ENCODE data around the gene HDDC3. TPM values are rescaled to one million over a fixed set of nuclear protein-coding genes. Genes with fewer than 3 reads are reported as not detected.

HDDC3 gene
- total RNA-seq, 1 experiment from 2014 or later = 13.2 TPM

DNA sequence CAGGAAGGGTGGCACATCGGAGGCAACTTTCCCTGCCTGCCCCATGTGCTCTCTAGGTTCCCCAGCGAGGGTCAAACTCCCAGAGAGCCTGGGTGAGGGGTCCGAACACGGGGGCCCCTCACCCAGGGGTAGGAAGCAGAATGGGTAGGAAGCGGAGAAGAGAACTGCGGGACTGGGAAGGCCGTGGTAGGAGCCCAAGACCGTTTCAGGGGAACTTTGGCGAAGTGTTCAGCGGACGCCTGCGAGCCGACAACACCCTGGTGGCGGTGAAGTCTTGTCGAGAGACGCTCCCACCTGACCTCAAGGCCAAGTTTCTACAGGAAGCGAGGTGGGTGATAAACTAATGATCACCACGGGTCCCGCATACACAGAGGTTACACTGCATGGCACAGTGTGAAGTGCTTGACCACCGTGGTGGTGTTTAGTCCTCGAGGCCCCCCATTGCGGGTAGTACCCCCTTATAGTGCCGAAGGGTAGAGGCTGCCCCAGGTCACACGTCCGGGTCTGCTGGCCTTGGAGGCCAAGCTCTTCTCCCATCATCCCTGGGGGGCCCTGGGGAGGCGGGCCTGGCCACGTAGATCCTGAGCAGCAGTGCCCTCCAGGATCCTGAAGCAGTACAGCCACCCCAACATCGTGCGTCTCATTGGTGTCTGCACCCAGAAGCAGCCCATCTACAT lies 39.7 kb downstream of the HDDC3 start:
- no peak for DNase-seq (ENCODE audit: low read depth)

DNA sequence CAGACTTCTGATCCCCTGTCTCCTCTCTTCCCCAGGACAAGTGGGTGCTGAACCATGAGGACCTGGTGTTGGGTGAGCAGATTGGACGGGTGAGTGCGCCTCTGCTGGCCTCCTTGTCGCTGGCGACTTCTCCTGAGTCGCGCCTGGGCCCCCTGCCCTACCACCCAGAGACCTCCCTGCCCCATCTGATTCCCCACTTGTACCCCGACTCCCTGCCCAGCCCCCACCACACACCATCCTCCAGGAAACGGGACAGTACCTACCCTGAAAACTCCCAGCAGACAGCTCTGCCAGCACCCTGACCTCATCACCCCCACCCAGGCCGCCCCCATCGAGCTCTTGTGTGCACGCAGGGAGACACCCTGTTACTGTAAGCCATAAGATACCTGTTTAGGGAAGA lies 40.3 kb downstream of the HDDC3 start:
- DNase-seq (ENCODE audit: low read depth) = no peak

DNA sequence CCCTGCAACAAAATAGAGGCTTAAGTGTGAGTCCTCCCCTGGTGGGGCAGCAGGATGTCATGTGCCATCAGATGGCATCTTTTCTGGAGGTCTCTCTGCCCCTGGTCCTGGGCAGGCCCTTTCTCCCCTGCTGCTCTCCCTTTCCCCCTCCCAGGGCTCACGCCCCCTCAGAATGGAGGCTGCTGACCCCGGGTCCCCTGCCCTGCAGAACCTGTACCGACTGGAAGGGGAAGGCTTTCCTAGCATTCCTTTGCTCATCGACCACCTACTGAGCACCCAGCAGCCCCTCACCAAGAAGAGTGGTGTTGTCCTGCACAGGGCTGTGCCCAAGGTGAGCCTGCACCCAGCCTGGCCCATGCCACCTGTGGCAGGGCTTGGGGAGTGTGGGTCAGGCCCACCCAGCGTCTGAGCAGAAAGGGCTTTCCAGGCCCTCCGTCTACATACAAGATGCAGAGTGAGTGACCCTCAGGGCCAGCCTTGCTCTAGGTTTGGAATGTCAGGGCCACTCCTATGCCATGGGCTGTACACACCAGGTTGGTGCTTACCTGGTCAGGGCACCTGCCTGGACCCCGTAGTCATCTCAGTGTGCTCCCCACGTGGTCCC lies 40.9 kb downstream of the HDDC3 start:
- DNase-seq (ENCODE audit: low read depth) = no peak

DNA sequence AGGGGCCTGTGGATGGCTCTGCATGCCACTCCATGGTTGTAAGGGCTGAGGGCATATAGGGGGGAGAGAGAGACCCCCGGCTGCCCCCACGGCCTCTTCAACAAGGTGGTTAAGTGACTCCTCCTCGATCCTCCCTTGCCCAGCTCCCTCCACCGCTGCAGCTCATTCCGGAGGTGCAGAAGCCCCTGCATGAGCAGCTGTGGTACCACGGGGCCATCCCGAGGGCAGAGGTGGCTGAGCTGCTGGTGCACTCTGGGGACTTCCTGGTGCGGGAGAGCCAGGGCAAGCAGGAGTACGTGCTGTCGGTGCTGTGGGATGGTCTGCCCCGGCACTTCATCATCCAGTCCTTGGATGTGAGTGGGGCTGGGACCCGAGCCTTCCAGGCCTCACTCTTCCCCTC lies 41.5 kb downstream of the HDDC3 start:
- DNase-seq (ENCODE audit: low read depth) = no peak

DNA sequence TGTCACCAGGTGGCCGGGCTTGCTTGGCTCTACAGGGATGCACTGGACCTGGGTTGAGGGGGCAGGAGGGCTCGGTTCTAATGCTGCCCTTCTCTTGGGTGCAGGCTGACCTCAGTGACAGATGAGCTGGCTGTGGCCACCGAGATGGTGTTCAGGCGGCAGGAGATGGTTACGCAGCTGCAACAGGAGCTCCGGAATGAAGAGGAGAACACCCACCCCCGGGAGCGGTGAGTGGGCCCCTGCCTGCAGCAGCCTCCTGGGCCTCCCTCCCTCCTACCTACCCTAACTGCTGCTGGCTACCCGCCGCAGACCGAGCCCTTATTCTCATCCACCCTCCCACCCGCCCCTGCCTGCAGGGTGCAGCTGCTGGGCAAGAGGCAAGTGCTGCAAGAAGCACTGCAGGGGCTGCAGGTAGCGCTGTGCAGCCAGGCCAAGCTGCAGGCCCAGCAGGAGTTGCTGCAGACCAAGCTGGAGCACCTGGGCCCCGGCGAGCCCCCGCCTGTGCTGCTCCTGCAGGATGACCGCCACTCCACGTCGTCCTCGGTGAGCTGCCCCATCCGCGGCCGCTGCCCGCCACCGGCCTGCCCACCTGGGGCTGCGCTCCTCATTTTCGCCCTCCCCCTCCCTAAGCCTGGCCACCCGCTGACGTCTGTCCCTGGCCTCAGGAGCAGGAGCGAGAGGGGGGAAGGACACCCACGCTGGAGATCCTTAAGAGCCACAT lies 42.5 kb downstream of the HDDC3 start:
- no peak for DNase-seq (ENCODE audit: low read depth)

DNA sequence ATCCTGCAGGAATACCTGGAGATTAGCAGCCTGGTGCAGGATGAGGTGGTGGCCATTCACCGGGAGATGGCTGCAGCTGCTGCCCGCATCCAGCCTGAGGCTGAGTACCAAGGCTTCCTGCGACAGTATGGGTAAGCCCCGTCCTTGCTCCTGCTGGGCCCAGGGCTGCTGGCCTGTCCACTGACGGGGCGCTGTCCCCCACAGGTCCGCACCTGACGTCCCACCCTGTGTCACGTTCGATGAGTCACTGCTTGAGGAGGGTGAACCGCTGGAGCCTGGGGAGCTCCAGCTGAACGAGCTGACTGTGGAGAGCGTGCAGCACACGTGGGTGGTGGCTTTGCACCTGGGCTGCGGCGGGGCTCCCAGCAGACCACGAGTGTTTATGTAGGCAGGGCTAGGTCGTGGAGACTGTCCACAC lies 43.0 kb downstream of the HDDC3 start:
- no peak for DNase-seq (ENCODE audit: low read depth)

DNA sequence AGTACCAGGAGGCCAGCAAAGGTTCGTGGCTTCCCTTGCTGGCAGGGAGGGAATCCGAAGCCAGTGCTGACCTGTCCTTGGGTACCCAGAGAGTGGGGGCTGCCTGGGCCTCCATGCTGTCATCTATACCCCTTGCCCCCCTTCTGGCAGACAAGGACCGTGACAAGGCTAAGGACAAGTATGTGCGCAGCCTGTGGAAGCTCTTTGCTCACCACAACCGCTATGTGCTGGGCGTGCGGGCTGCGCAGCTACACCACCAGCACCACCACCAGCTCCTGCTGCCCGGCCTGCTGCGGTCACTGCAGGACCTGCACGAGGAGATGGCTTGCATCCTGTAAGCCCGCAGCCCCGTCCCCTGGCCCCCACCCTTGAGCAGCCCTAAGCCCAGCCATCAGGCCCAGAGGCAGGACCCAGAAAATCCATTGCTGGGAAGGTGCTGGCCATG lies 45.3 kb downstream of the HDDC3 start:
- DNase-seq (ENCODE audit: low read depth) = no peak

DNA sequence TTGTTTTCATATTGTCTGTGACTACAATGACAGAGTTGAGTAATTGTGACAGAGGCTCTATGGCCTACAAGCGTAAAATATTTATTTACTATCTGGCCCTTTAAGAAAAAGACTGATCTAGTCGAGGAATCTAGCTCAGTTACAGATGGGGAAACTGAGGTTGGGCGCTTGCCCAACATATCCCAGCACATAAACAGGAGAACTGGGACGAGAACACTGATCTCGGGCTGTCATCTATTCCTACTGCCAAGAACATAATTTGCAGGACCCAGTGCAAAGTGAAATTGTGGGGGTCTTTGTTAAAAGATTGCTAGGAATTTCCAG lies 46.1 kb downstream of the HDDC3 start:
- DNase-seq (ENCODE audit: low read depth) = no peak

DNA sequence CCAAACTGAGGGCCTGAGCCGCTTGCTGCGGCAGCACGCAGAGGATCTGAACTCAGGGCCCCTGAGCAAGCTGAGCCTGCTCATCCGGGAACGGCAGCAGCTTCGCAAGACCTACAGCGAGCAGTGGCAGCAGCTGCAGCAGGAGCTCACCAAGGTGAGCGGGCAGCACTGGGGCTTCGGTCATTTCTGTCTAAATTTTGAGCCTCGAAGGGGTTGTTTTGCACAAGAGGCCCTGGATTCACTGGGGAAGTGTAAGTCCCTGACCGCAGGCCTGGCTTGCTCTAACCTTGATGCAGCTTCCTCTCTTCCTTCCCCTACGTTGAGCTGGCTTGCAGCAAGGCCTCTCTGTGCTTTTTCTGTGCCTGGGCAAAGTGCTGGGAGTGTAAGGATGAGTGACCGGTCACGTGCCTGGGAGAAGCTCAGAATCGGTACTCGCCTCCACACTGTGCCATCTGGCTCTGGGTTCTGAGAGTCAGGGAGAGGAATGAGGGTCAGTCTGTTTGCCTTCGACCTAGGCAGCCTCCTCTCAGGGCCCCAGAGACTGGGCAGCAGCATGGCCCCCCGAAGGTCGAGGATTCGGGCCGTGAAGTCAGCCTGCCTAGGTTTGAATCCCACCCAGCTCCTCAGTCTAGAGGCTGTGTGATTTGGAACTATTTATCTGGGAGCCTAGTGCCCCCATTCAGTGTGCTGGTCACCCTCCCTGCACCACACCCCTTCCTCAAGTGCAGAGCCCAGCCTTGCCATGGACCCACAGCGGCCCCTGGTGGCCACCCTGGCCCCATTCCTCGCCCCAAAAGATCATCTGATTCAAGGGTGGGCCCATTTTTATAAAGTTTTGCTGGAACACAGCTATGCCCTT lies 46.7 kb downstream of the HDDC3 start:
- no peak for DNase-seq (ENCODE audit: low read depth)

DNA sequence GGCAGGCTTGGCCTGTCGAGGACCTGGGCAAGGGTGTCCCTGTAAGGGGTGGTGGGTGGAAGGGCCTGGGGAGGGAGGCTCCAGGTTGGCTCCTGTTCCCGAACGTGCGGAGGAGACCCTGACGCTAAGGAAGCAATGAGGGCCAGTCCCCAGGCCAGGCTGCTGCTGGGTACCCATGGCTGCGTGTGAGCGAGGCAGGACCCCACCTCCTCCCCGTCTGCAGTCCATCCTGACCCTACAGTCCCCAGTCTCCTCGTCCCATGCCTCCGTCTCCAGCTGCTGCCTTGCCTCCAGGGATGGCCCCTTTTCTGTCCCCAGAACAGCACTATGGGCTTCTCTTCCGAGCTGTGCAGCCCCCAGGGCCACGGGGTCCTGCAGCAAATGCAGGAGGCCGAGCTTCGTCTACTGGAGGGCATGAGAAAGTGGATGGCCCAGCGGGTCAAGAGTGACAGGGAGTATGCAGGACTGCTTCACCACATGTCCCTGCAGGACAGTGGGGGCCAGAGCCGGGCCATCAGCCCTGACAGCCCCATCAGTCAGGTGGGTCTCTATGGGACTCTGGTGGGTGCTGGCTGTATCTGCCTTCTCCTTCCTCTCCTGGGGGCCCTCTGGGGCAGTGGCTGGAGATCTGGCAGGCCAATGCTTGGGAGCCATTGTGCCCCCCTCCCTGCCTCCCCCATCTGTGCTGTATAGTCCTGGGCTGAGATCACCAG lies 47.5 kb downstream of the HDDC3 start:
- DNase-seq (ENCODE audit: low read depth) = no peak

DNA sequence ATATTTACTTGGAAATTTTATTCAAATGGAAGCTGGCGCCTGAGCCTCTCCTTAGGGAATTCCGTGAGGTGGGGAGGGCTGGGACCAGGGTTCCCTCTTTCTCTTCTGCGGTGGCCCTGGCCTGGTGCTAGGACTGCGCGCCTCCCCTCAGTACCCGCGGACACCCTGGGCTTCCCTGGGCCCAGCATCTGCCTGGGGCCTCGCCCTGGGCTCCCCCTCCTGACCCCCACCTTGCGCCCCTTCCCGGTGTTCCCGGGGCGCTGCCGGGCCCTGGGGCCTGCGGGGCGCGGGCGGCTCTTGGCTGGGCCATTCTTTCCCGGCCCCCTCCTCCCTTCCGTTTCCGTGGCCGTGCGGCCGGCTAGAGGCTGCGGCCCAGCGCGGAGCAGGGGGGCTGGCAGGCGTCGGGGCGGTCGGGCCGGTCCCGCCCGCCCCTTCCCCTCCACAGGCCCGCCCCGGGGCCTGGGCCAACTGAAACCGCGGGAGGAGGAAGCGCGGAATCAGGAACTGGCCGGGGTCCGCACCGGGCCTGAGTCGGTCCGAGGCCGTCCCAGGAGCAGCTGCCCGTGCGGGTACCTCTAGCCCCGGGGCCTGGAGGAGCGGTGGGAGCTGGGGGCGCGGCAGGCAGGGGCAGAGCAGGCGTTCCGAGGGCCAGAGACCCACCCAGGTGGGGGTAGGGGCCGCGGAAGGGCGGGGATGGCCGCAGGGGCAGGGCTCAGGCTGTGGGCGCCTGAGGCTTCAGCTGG lies 48.2 kb downstream of the HDDC3 start, which contains the start of gene FES:
Gene FES (plus strand): TSS at position 529 of the 743 bp plus-strand sequence. CDS start 542 bp downstream, outside the sequence.
- DNase-seq (ENCODE audit: low read depth) = no peak

DNA sequence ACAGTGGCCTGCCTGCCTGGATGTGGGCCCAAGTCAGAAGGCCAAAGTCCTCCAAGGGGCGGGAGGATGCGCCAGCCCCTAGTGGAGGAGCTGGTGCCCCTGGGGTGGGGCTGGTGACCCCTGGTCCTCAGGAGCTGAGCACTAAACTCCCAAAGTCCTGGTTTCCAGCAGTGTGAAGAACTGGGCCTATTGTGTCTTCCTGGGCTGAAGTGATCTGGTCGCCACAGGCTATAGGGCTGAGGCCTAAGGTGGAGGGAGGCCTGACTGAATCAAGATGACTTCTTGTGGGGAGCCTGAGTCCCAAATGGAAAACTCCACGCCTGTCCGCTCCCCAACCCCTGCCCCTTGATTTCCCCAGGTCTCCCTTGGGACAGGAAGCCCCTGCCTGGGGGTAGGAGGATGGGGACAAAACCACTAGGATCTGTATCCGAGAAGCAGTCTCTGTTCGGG lies 48.8 kb downstream of the HDDC3 start:
- no peak for DNase-seq (ENCODE audit: low read depth)

DNA sequence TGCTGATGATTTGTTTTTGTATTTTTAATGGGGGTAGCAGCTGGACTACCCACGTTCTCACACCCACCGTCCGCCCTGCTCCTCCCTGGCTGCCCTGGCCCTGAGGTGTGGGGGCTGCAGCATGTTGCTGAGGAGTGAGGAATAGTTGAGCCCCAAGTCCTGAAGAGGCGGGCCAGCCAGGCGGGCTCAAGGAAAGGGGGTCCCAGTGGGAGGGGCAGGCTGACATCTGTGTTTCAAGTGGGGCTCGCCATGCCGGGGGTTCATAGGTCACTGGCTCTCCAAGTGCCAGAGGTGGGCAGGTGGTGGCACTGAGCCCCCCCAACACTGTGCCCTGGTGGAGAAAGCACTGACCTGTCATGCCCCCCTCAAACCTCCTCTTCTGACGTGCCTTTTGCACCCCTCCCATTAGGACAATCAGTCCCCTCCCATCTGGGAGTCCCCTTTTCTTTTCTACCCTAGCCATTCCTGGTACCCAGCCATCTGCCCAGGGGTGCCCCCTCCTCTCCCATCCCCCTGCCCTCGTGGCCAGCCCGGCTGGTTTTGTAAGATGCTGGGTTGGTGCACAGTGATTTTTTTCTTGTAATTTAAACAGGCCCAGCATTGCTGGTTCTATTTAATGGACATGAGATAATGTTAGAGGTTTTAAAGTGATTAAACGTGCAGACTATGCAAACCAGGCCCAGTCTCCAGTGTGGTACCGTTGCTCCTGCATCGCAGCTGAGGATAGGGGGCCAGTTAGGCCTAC lies 49.4 kb downstream of the HDDC3 start:
- DNase-seq (ENCODE audit: low read depth) = no peak

DNA sequence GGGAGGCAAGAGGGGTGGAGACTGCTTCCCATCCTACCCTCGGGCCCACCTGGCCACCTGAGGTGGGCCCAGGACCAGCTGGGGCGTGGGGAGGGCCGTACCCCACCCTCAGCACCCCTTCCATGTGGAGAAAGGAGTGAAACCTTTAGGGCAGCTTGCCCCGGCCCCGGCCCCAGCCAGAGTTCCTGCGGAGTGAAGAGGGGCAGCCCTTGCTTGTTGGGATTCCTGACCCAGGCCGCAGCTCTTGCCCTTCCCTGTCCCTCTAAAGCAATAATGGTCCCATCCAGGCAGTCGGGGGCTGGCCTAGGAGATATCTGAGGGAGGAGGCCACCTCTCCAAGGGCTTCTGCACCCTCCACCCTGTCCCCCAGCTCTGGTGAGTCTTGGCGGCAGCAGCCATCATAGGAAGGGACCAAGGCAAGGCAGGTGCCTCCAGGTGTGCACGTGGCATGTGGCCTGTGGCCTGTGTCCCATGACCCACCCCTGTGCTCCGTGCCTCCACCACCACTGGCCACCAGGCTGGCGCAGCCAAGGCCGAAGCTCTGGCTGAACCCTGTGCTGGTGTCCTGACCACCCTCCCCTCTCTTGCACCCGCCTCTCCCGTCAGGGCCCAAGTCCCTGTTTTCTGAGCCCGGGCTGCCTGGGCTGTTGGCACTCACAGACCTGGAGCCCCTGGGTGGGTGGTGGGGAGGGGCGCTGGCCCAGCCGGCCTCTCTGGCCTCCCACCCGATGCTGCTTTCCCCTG lies 50.2 kb downstream of the HDDC3 start:
- DNase-seq (ENCODE audit: low read depth) = no peak

DNA sequence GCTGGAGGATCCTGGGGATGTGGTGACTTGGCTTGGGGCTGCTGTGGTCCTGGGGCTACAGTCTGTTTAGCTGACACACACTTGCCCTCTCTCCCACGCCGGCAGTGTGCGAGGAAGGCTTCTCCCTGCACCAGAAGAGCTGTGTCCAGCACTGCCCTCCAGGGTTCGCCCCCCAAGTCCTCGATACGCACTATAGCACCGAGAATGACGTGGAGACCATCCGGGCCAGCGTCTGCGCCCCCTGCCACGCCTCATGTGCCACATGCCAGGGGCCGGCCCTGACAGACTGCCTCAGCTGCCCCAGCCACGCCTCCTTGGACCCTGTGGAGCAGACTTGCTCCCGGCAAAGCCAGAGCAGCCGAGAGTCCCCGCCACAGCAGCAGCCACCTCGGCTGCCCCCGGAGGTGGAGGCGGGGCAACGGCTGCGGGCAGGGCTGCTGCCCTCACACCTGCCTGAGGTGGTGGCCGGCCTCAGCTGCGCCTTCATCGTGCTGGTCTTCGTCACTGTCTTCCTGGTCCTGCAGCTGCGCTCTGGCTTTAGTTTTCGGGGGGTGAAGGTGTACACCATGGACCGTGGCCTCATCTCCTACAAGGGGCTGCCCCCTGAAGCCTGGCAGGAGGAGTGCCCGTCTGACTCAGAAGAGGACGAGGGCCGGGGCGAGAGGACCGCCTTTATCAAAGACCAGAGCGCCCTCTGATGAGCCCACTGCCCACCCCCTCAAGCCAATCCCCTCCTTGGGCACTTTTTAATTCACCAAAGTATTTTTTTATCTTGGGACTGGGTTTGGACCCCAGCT lies 51.0 kb downstream of the HDDC3 start:
- no peak for DNase-seq (ENCODE audit: low read depth)

DNA sequence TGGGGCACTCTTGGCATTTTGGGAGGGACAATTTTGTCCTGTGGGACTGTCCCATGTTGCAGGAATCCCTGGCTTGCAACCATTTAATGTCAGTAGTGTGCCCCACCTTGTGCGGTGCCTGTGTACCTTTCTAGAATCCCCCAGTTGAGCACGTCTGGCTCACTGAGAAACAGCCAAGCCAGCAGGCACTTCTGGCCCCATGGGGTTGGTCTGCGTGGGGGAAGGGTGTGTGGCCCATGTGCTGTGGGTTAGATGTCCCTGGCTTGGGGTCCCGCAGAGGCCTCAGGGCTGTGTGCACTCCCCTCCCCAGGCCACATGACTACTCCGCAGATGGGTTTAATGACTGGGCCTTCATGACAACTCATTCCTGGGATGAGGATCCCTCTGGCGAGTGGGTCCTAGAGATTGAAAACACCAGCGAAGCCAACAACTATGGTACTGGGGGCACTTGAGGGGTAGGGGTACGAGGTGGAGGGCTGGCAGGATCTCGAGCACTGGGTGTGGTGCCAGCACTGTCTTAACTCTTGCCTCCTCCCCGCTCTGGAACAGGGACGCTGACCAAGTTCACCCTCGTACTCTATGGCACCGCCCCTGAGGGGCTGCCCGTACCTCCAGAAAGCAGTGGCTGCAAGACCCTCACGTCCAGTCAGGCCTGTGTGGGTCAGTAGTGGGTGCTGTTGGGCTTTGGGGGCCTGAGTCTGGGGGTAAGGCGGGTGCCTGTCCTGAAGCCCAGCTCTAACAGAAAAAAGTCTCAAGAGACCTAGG lies 51.8 kb downstream of the HDDC3 start:
- no peak for DNase-seq (ENCODE audit: low read depth)

All from LHCN-M2 (cell line).